Placental pericyte (primary cell): ENCODE results near the gene KCNA1. TPM values are rescaled to one million over a fixed set of nuclear protein-coding genes. Genes with fewer than 3 reads are reported as not detected.

ENCODE experiments used
- total RNA-seq: library from RNA; depleted of rRNA; stranded (reverse); fragments of >200 nt; gene quantifications from 2 replicates; pipeline ENCODE4 v1.2.3, GENCODE V29; 2012

KCNA1 gene
- not detected in 2 replicates for total RNA-seq

GRCh38 chr12:4909734-4910501 lies at the start of gene KCNA1:
KCNA1 (plus strand) TSS chr12:4909905; CDS start chr12:4911379, 1,474 bp downstream.

Other genes starting within 250 kb of the KCNA1 start
- not detected in 2 replicates for gene GALNT8, start 189.5 kb upstream of the KCNA1 start, total RNA-seq
- not detected in 2 replicates for gene KCNA5, start 134.0 kb downstream of the KCNA1 start, total RNA-seq